Stimulated activated CD4-positive, alpha-beta T cell treated with anti-CD3 and anti-CD28 coated beads, Interleukin-4, amount 100 ng/mL, for 1 hour (primary cell): Measurements from ENCODE around the gene ACY1.

Experiments
- DNase-seq: peaks from one replicate; pipeline ENCODE4 v3.0.0-alpha.2; 2020

Gene ACY1

DNA sequence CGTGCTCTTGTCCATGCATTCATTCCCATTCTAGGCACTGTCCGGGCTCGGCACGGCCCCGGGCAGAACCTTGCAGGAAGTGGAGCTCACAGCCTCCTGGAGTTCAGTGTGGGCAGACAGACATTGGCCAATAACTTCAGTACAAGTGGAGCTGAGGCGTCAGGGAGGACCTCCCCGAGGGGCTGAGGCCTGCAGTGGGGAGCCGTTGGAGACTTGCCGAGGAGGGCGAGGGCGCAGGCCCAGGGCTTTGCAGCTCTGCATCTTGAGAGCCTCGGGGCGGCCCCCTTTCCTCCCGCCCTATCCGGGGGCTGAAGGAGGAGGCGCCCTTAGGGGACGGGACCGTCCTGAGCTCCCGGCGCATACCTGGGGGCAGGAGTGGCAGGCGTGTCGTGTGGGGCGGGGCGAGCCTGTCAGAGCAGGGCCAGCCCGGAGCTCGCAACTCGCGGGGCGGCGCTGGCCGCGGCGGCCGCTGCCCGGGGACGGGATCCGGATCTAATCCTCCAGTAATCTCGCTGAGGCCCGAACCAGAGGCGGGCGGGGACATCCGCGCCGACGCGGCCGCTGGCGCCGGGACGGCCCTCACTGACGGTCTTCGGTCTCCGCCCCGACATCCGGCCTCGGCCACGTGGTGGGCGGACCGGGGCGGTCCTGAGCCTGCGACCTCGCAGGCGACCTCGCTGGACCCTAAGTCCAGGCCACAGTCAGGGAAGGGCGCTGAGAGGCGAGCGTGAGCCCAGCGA, at the start of gene ACY1:
TSS of gene ACY1 (plus strand) at position 698 of the 740 bp plus-strand sequence. CDS start 530 bp downstream, outside the sequence.
- peak; percentile 79 for DNase-seq

DNA sequence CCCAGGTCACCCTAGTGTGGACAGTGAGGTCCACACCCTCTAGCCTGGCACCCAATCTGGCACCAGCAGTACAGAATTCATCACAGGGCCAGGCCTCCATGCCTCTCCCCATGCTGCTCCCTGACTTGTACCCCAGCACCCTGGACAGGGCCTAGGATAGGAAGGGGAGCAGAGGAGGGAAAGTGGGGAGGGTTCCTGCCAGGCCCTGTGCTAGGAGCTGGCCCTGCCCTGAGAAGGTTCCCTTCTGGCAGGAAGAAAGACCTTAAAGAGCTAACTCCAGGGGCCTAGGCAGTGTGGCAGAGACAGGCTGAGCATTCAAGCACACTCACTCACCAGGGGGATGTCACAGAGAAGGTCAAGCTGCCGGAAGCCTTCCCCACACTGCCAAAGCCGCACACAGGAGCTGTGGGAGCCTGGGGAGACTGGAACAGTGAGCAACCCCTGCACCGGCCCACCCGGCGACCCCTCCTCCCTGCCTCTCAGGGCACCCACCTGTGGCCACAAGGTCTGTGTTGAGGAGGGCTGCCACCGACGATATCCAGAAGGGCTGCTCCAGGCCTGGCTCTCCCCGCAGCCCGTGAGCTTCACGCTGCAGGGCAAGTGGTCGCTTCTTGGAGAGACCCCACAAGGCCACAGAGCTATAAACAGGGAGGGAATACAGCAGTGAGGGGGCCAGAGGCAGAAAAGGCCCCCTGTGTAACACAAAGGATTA, 49.0 kb upstream of the ACY1 start:
- DNase-seq = no peak

DNA sequence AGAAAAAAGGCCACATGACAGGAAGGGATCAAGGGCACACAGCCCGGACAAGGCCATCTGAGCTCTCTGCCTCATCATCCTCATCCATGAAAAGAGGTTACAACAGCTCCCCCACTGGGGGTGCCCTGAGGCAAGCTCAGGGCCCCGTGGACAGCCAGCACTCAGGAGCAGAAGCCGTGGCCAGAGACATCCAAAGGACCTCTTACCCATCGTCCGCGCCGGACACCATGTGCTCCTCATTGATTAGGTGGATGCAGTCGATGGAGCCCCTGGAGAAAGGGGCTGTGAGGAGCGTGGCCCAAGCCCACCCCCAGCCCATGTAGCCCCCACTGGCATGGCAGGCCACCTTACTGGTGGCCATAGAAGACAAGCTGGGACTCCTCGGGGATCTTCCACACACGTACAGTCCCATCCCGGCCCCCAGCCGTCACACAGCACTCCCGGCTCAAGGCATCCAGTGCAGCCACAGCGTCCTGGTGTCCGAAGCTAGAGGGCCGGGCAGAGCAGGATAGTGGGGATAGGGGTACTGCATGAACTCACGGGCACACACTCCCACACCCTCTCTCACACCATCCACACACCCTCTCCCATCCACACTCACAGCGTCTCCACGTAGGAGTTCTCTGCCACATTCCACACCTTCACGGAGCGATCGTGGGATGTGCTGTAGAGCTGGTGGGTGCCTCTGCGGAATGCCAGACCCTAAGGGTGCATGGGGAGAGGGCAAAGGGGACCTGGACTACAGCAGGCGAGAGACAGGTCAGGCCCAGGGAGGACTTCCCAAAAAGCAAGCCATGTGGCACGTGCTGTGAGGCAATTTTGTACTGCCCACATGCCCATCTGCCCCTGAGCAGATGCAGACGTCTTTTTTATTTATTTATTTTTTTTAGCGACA, 48.1 kb upstream of the ACY1 start:
- no peak for DNase-seq

DNA sequence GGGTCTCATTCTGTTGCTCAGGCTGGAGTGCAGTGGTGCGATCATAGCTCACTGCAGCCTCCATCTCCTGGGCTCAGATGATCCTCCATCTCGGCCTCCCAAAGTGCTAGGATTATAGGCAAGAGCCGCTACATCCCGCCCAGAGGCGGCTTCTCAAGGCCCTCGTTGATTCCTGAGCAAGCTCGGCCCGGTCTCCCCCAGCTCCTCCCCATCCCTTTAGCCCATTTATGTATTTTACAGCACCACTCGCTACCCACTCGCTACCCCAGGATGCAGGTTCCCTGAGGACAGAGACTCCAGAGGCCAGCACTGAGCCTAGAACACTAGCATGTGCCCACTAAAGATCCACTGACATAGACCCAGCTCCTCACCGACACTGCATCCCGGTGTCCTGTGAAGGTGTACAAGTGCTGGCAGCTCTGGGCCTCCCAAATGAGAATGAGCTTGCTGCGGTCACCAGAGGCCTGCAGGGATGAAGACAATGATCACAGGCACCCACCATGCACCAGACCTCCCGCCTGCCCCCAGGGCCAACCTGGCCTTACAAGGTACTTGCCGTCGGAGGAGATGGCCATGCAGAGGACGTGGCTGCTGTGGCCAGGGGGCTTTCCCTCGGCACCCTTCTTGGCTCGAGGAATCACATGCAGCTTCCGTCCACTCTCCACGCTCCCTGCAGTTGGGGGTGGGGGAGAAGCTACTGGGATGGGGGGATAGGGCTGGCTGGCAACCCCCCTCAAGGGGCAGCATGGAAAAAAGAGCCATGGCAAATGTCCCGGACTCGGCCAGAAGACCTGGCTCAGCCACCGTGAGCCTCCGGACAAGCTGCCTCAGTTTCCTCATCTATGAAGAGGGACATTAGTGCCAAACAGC, 47.2 kb upstream of the ACY1 start:
- no peak for DNase-seq

DNA sequence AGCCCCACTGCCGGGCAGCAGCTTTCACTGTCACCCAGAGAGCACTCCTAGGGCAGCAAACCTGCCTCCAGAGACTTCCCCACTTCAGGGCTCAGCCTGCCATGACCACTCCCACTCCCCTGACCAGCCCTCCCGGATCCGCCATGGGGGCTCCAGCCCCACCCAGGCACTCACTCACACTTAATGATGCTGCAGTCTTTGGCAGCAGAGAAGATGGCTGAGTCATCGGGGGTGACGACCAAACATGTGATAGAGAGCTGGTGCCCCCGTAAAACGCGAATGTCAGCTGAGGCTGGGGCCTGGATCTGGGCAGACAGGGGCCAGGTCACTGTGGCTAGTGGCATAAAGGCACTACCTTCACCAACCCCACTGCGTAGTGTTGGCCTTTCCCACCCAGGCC, 46.3 kb upstream of the ACY1 start:
- DNase-seq = no peak

DNA sequence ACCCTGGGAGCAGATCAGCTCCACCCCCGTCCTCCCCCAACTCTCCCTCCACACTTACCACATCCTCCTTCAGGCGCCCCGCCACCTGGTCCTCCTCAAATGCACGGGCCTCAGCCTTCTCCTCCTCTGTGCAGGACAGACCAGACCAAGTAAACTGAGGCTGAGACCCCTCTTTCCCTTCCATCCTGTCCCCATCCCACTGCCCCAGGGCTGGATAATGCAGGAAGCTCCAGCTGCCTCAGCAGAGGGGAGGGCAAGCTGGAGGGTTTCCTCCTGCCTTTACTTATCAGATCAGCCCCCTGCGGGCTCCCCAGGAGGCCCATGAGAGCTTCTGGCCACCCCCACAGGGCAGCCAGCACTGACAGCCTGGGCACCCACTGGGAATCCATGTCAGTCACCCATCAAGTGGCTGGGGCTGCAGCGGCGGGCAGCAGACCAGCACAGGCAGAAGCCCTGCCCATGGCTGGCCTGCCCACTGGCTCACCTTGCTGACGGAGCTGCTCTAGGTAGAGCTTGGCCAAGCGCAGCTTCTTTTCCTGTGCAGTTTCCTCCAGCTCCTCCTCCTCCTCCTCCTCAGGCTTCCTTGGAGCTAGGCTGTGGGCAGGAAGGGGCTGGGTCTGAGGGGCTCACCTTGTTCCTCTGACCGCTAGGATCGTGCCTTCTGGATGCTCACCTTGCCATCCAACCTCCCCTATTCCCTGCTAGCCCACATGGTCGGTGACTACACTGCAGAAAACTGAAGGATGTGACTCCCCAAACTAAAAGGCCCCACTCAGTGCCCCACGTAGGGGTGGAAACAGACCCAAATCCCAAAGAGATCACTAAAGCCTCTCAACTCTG, 45.5 kb upstream of the ACY1 start:
- DNase-seq = no peak

DNA sequence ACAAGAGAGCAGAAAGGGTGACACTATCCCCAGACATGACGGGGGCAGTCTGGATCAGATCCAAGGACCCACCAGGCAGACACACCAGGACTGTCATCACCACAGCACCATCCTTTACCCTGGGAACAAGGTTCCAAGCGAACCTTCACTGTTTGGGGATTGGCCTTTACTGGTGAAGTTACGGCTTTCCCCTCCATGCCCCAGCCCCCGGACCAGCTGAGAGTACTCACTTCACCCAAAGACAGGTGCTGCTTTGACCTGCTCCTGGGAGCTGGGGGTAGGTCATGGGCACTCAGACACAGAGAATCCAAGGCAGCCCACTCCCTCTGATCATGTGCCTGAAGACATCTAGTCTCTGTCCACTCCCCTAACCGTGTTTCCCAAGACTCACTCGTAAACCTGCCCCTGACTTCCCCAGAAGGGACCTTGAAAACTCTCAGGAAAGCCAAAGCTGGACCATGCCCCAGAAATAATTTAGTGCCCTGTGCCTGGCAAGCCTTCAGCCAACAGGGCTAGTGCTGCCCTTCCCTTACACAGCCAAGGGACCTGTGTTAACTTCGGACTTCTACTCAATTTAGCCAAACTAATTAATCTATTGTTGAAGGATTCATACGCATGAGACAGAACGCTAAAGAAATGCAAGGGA, 44.4 kb upstream of the ACY1 start:
- DNase-seq = no peak

DNA sequence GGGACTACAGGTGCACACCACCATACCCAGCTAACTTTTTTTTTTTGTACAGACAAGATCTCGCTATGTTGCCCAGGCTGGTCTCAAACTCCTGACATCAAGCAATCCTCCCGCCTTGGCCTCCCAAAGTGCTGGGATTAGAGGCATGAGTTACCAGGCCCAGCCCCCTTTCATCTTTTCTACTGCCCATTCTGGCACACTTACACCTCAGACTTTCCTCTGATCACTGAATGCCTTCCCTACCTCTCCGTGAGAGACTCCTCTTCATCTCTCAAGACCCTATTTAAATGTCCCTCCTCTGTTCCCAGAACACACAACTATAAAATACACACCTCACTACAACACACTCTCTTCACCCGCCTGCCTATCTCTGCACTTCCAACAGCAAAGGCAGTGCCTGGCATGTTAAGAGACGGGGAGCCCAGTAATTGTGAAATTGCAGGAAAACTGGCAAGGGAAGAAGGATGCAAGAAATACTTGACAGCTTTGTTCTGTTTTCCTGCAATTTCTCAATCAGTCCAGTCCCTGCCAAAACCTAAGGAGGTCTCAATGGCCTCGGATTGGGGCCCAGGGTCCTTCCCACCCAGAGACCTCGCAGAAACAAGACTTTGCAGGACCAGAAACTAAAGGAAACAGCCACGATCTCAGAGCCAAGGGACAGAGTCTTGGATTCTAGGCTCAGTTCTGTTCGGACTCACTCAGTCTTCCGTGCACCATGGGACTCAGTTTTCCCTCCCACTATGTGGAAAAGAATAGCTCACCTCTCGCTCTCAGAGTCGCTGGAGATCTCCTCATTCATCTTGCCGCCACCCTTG, 42.5 kb upstream of the ACY1 start:
- DNase-seq = no peak

DNA sequence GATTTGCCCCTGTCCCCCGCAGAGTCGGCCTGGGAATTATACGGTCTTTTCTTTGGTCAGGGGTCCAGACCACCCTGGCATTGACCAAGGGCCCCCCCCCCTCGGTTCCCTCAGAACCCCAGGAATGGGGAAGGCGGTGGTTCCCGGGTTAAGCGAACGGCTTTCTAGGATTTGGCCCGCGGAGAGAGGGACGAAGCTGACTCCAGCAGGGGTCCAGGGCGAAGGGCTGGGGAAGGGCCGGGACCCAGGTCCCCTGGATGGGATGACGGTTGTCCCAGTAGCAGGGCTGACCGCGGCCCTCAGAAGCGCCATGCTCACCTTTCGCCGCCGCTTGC, 41.9 kb upstream of the ACY1 start:
- DNase-seq = no peak

DNA sequence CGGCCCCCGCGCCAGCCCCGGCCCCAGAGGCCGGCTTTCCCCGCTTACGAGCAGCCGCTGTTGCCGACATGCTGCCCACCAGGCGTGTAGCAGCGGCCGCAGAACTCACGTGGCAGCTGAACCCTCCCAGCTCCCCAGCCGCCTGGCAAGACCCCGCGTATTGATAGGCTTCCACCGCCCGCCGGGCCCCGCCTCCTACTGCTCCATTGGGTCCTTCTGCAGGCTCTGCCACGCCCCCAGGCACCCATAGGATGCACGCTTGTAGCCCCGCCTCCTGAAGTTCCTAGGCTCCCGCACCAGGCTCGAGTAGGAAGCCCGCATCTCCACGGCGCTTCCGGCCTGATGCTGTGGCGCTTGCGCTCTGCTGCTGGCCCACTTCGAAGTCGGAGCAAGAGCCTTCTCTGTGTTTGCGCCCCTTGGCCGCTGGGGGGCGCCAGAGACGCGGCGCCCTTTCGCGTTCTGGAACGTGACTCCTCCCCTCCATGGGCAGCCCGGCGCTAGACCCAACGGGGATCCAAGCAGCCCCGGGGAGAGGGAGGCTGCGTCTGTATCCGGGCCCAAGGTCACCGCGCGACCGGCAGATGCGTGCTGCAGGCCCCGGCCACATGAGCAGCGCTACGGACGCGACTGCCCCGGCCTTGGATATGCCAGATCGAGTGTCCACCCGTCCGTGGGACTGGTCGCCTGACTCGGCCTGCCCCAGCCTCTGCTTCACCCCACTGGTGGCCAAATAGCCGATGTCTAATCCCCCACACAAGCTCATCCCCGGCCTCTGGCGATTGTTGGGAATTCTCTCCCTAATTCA, 41.3 kb upstream of the ACY1 start, which contains the start of the genes PARP3 and RRP9:
TSS of gene PARP3 (plus strand) at position 566 of the 805 bp plus-strand sequence. CDS start 993 bp downstream, outside the sequence.
TSS of gene RRP9 (minus strand) at position 107 of the 805 bp plus-strand sequence. CDS start at position 70, 37 bp downstream.
- peak; percentile 100 for DNase-seq

DNA sequence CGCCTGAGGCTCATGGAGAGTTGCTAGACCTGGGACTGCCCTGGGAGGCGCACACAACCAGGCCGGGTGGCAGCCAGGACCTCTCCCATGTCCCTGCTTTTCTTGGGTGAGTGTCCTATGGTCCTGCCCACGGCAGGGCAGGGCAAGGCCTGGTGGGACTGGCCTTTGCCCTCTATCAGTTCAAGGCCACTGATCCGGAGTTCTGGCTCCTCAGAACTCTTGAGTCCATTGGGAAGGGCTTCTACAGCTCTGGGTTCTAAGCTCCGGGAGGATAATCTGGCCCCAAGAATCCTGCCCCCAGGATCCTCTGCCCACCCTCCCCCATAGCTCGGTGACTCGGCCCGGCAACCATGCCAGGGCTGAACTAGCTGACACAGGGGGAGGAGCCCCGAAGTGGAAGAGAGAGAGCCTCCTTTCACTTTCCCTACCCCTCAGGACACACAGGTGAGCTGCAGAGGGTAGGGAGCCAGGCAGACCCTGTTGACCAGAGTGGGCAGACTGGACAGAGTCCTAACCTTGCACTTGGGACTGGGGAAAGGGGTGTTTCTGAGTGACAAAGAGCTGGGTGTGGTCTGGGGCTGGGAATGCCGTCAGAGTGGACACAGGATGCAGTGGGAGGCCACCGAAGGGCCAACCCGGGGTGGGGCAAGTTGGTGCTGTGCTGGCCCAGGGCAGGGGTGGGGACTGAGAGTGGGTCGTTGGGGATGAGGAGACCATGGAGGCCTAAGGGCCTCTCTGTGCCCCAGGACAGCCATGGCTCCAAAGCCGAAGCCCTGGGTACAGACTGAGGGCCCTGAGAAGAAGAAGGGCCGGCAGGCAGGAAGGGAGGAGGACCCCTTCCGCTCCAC, 40.5 kb upstream of the ACY1 start:
- DNase-seq = peak; percentile 62

DNA sequence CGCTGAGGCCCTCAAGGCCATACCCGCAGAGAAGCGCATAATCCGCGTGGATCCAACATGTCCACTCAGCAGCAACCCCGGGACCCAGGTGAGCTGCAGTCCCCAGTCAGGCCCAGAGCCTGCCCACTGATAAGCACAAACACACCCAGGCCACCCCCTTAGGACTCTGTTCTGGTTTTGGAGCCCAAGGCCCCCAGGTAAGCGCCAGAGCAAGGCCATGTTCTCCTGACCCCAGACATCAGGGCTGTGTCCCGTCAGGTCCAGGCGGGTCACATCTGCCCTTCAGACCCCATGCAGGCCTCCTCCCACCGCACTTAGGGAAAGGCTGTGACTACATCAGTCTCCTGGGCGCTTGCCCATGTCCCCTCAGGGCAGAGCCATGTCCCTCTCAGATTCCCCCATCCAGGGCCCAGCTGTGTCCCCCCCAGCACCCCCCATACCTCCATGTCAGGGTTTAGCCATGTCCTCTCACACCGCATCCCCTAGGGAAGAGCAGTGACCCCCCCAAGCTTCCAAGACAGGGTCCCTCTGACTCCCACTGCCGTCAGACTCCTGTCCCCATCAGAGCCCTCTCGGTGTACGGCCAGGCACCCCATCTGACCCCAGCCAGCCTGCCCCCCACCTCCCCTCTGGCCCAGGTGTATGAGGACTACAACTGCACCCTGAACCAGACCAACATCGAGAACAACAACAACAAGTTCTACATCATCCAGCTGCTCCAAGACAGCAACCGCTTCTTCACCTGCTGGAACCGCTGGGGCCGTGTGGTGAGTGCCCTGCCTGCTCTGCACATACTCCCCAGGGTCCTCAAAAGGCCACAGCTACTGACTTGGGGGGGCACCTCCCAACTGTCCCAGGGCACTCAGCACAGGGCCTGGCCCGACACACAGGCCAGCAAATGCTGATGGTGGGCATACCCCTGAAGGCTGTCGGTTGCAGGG, 39.6 kb upstream of the ACY1 start:
- no peak for DNase-seq

DNA sequence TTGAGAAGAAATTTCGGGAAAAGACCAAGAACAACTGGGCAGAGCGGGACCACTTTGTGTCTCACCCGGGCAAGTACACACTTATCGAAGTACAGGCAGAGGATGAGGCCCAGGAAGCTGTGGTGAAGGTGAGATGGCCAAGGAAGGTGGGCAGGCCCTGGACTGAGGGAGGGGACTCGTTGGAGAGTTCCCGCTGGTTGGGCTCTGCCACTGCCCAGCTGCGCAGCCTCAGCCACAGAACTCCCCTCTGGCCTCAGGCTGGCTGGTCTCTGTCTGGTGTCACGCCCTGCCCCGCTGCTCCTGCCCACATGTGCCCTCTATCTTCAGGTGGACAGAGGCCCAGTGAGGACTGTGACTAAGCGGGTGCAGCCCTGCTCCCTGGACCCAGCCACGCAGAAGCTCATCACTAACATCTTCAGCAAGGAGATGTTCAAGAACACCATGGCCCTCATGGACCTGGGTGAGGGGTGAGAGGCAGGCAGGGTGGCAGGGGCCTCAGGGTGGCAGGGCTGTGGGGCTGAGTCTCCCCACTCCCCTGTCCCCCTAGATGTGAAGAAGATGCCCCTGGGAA, 38.8 kb upstream of the ACY1 start:
- DNase-seq = no peak

DNA sequence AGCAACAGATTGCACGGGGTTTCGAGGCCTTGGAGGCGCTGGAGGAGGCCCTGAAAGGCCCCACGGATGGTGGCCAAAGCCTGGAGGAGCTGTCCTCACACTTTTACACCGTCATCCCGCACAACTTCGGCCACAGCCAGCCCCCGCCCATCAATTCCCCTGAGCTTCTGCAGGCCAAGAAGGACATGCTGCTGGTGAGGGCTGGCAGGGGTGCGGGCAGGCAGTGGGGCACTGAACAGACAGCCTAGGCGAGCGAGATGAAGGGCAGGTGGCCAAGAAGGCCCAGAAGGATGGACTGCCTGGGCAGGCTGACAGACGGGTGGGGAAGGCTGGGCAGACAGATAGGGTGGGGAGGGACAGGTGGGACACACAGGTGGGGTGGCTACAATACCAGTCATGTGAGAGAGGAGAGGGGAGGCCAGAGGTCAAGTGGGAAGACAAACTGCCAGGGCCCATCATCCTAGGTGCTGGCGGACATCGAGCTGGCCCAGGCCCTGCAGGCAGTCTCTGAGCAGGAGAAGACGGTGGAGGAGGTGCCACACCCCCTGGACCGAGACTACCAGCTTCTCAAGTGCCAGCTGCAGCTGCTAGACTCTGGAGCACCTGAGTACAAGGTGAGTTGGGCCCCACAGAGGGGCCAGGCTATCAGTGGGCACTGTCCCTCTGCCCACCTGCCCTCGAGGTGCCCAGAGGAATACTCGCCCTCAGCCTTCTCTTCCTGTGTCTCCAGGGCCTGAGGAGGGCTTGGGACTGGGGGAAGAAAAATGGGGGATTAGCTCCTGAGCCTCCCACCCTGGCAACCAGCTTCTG, 38.1 kb upstream of the ACY1 start:
- no peak for DNase-seq

DNA sequence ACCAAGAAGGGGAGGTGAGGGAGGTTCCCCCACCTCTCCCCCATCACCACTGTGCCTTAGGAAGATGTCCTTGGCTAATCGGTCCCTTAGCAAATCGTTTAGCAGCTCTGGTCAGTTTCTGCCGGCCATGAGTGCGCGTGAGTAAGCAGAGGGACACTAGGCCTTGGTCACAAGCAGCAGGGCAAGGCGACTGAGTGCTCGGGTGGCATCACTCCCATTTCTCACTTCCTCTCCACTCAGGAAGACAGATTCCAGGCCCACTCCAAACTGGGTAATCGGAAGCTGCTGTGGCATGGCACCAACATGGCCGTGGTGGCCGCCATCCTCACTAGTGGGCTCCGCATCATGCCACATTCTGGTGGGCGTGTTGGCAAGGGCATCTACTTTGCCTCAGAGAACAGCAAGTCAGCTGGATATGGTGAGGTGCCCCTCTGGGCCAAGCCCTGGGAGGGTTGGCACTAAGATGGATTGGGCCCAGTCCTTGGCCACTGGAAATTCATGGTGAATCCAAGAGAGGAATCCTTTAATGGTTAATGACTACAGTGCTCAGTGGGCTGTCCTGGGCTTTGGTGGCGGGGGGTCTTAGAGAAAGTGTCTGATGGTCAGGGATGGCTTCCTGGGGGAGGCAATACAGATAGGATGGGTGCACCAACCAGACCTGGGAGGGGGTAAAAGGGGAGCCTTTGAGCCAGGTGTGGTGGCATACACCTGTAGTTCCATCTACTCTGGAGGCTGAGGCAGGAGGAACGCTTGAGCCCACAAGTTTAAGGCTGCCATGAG, 37.2 kb upstream of the ACY1 start:
- DNase-seq = no peak
